Astrocyte (in vitro differentiated cells and primary cell): Measurements from ENCODE around the gene SMCO2. TPM values are rescaled to one million over a fixed set of nuclear protein-coding genes. Genes with fewer than 3 reads are reported as not detected.

ENCODE experiments used
- DNase-seq: peaks from one replicate; pipeline ENCODE4 v3.0.0-alpha.2; 2010; ENCODE audit warnings: low read depth
- FAIRE-seq: peaks from 2 replicates; lab custom pipeline; 2011; peaks lifted over from hg19 to GRCh38; lab: Jason Lieb, UNC
- H2AFZ ChIP-seq: 2 replicates; pipeline ENCODE4 v1.6.0; 2012; ENCODE audit warnings: low read depth, low read length, inconsistent platforms
- H3K27ac ChIP-seq: 2 replicates; pipeline ENCODE4 v1.5.1; 2011; ENCODE audit warnings: low read depth, low read length, inconsistent platforms
- H3K27me3 ChIP-seq: 2 replicates; pipeline ENCODE4 v1.6.0; 2011; ENCODE audit warnings: low read length, inconsistent platforms; ENCODE audit not compliant: insufficient read depth
- H3K36me3 ChIP-seq: 2 replicates; pipeline ENCODE4 v1.5.1; 2011; ENCODE audit warnings: low read length, inconsistent platforms; ENCODE audit not compliant: insufficient read depth
- H3K4me1 ChIP-seq: 2 replicates; pipeline ENCODE4 v1.5.1; 2011; ENCODE audit warnings: low read length, inconsistent platforms; ENCODE audit not compliant: insufficient read depth
- H3K4me2 ChIP-seq: 2 replicates; pipeline ENCODE4 v1.6.0; 2012; ENCODE audit warnings: low read length, inconsistent platforms
- H3K4me3 ChIP-seq: 2 replicates; pipeline ENCODE4 v1.5.1; 2011; ENCODE audit warnings: low read depth, mild to moderate bottlenecking, low read length, inconsistent platforms; ENCODE audit not compliant: insufficient read depth
- H3K79me2 ChIP-seq: 2 replicates; pipeline ENCODE4 v1.6.0; 2012; ENCODE audit warnings: mild to moderate bottlenecking, low read length, inconsistent platforms; ENCODE audit not compliant: insufficient read depth
- H3K9ac ChIP-seq: 2 replicates; pipeline ENCODE4 v1.6.0; 2012; ENCODE audit warnings: mild to moderate bottlenecking, low read length, inconsistent platforms
- H3K9me3 ChIP-seq: 2 replicates; pipeline ENCODE4 v1.5.1; 2012; ENCODE audit warnings: low read depth, mild to moderate bottlenecking, low read length, inconsistent platforms; ENCODE audit not compliant: insufficient read depth
- H4K20me1 ChIP-seq: 2 replicates; pipeline ENCODE4 v1.6.0; 2012; ENCODE audit warnings: low read length, inconsistent platforms; ENCODE audit not compliant: insufficient read depth
- H3K27ac Mint-ChIP-seq: one replicate; pipeline ENCODE4 v1.8.0; 2021; ENCODE audit warnings: mild to moderate bottlenecking, mixed read lengths; ENCODE audit not compliant: unreplicated experiment
- H3K27me3 Mint-ChIP-seq: one replicate; pipeline ENCODE4 v1.8.0; 2021; ENCODE audit warnings: low read depth, mixed read lengths; ENCODE audit not compliant: unreplicated experiment
- H3K36me3 Mint-ChIP-seq: one replicate; pipeline ENCODE4 v1.8.0; 2021; ENCODE audit warnings: low read depth, mixed read lengths; ENCODE audit not compliant: unreplicated experiment
- H3K4me1 Mint-ChIP-seq: one replicate; pipeline ENCODE4 v1.8.0; 2021; ENCODE audit warnings: low read depth, mixed read lengths; ENCODE audit not compliant: unreplicated experiment
- H3K4me3 Mint-ChIP-seq: one replicate; pipeline ENCODE4 v1.8.0; 2021; ENCODE audit warnings: mild to moderate bottlenecking, moderate library complexity, mixed read lengths; ENCODE audit not compliant: unreplicated experiment
- H3K9me3 Mint-ChIP-seq: one replicate; pipeline ENCODE4 v1.8.0; 2021; ENCODE audit warnings: mild to moderate bottlenecking, mixed read lengths; ENCODE audit not compliant: unreplicated experiment
- EZH2 ChIP-seq: IDR thresholded peaks from 2 replicates; pipeline ENCODE4 v1.6.1; 2012; ENCODE audit warnings: mild to moderate bottlenecking, low read length, inconsistent platforms; ENCODE audit not compliant: insufficient read depth
- total RNA-seq: library from RNA; stranded (reverse); gene quantifications from 2 replicates; pipeline ENCODE4 v1.2.1, GENCODE V29; 2021
- TF ChIP-seq, protein P1 (sequence below): IDR thresholded peaks from 2 replicates; pipeline ENCODE4 v1.5.1; 2011; ENCODE audit warnings: low read depth, mild to moderate bottlenecking, inconsistent platforms, low read length, moderate library complexity; ENCODE audit not compliant: insufficient read depth

SMCO2 gene
- total RNA-seq, 1 donor from 2014 or later, result 0.32 TPM

DNA sequence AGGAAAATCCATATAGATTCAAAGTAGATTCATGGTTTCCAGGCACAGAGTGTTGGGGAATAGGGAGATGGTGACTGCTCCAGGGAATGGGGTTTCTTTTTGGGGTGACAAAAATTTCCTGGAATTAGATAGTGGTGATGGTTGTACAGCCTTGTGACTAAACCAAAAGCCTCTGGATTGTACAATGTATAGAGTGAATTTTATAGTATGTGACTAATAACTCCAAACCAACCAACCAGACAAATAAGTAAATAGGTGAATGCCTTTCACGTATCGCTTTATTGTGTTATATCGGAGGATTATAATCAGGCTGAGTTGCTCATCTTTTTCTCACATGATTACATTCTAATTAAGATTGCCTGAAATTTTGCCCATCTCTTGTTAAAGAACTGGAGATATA is 52.8 kb downstream of the SMCO2 start:
- Histone ChIP-seq H3K4me3 (no peak overlapping the region), H3K36me3 (no peaks in the 10 kb centered on the region), H3K27me3 (no peaks in the 10 kb centered on the region), H3K9me3 (no peaks in the 10 kb centered on the region), H3K79me2 (no peaks in the 10 kb centered on the region), H4K20me1 (no peaks in the 10 kb centered on the region), H3K4me2 (no peak overlapping the region), H2AFZ (no peak overlapping the region), H3K4me1 (no peaks in the 10 kb centered on the region), H3K9ac (no peak overlapping the region), H3K27ac (no peak overlapping the region)
- Mint-ChIP-seq H3K4me1 (no peaks in the 10 kb centered on the region), H3K27me3 (no peaks in the 10 kb centered on the region), H3K9me3 (peaks cover 3% of the 10 kb centered on the region), H3K4me3 (no peak overlapping the region), H3K36me3 (no peaks in the 10 kb centered on the region), H3K27ac (no peak overlapping the region)
- FAIRE-seq (no peak), DNase-seq (no peak)
- no peak for TF ChIP-seq EZH2
- TF ChIP-seq, protein P1, sequence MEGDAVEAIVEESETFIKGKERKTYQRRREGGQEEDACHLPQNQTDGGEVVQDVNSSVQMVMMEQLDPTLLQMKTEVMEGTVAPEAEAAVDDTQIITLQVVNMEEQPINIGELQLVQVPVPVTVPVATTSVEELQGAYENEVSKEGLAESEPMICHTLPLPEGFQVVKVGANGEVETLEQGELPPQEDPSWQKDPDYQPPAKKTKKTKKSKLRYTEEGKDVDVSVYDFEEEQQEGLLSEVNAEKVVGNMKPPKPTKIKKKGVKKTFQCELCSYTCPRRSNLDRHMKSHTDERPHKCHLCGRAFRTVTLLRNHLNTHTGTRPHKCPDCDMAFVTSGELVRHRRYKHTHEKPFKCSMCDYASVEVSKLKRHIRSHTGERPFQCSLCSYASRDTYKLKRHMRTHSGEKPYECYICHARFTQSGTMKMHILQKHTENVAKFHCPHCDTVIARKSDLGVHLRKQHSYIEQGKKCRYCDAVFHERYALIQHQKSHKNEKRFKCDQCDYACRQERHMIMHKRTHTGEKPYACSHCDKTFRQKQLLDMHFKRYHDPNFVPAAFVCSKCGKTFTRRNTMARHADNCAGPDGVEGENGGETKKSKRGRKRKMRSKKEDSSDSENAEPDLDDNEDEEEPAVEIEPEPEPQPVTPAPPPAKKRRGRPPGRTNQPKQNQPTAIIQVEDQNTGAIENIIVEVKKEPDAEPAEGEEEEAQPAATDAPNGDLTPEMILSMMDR, result no peak

DNA sequence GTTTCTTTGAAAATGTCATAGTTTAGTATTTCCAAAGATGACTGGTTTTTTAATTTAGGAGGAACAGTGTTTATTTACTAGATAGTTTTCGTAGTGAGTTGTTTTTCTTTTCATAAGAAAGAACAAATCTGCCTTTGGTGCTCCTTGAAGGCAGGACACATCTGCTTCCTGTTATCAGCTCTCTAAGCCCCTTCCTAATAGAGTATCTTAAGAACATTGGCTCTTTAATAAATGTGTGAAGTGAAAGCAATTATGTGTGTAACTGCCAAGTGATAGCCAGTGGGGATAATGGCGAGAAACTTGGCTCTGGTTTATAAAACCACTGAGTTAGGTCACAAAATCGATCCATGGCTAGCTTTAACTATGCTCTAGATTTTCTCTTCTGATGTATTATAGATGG is 54.0 kb downstream of the SMCO2 start:
- no peaks in the 10 kb centered on the region for H3K9me3 ChIP-seq
- no peaks in the 10 kb centered on the region for H3K36me3 Mint-ChIP-seq
- H3K9ac ChIP-seq, result no peak overlapping the region
- no peak overlapping the region for H3K27ac Mint-ChIP-seq
- H3K4me1 ChIP-seq, result no peaks in the 10 kb centered on the region
- no peak overlapping the region for H3K4me3 Mint-ChIP-seq
- H3K79me2 ChIP-seq, result no peaks in the 10 kb centered on the region
- H3K9me3 Mint-ChIP-seq, result peaks cover 3% of the 10 kb centered on the region
- FAIRE-seq, result no peak
- H3K27me3 ChIP-seq, result no peaks in the 10 kb centered on the region
- H4K20me1 ChIP-seq, result no peaks in the 10 kb centered on the region
- H3K27me3 Mint-ChIP-seq, result no peaks in the 10 kb centered on the region
- H3K4me3 ChIP-seq, result no peak overlapping the region
- no peak overlapping the region for H3K27ac ChIP-seq
- no peak for DNase-seq
- no peaks in the 10 kb centered on the region for H3K36me3 ChIP-seq
- no peak overlapping the region for H2AFZ ChIP-seq
- TF ChIP-seq, protein P1, result no peak
- TF ChIP-seq EZH2, result no peak
- no peaks in the 10 kb centered on the region for H3K4me1 Mint-ChIP-seq
- H3K4me2 ChIP-seq, result no peak overlapping the region

DNA sequence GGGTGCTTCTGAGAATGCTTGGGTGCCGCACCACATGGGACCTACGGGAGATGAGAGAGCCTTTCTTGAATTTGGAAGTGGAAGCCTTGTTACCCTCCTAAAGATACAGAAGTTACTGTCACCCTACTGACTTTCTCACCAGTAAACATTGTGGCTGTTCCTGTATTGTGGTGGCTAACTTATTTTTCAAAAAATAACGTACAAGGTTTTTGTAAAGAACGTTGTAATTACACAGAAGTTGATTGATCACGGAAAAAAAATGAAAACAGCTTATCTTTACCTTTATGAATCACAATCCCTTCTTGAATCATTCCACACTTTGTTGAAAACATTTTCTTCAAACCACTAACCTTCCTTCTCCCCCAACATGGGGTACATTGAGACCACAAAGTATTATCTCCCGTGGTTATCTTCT is 55.5 kb downstream of the SMCO2 start:
- Histone ChIP-seq H2AFZ (no peak overlapping the region), H3K9ac (no peak overlapping the region), H3K4me2 (no peak overlapping the region), H3K27me3 (no peaks in the 10 kb centered on the region), H3K4me1 (no peaks in the 10 kb centered on the region), H3K9me3 (no peaks in the 10 kb centered on the region), H3K36me3 (no peaks in the 10 kb centered on the region), H3K27ac (no peak overlapping the region), H3K4me3 (no peak overlapping the region), H4K20me1 (no peaks in the 10 kb centered on the region), H3K79me2 (no peaks in the 10 kb centered on the region)
- Mint-ChIP-seq H3K36me3 (no peaks in the 10 kb centered on the region), H3K4me3 (no peak overlapping the region), H3K9me3 (peaks cover 3% of the 10 kb centered on the region), H3K27ac (no peak overlapping the region), H3K27me3 (no peaks in the 10 kb centered on the region), H3K4me1 (no peaks in the 10 kb centered on the region)
- FAIRE-seq, result no peak
- DNase-seq, result no peak
- TF ChIP-seq, protein P1, result no peak
- TF ChIP-seq EZH2, result no peak
